Head of caudate nucleus (tissue), 42 donors: Measurements from ENCODE around the gene RELL1.

Experiments
- DNase-seq, 42 donors: peaks; one replicate each; pipeline versions ENCODE4 v3.0.0 to v3.0.0-alpha.2; 2020 to 2021; ENCODE audit warnings: mixed read lengths in 7 of 42
- intact Hi-C: fragments of 100-400 bp; cut with DNase I; formaldehyde crosslinking; loops from one replicate; pipeline ENCODE4 v1.15.0; 2022

RELL1 gene

DNA sequence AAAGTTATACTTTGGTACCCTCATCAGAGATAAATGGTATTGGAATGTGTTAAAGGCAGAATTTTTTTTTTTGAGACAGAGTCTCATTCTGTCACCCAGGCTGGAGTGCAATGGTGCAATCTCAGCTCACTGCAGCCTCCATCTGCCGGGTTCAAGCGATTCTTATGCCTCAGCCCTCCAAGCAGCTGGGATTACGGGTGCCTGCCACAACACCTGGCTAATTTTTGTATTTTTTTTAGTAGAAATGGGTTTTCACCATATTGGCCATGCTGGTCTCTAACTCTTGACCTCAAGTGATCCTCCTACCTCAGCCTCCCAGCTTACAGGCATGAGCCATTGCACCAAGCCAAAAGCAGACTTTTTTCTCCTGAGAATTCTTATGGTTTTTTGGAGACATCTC is 11.4 kb upstream of the RELL1 start:
- intact Hi-C loops: no loop called here
- DNase-seq: peak in 1 of 42 donors; percentile 1

DNA sequence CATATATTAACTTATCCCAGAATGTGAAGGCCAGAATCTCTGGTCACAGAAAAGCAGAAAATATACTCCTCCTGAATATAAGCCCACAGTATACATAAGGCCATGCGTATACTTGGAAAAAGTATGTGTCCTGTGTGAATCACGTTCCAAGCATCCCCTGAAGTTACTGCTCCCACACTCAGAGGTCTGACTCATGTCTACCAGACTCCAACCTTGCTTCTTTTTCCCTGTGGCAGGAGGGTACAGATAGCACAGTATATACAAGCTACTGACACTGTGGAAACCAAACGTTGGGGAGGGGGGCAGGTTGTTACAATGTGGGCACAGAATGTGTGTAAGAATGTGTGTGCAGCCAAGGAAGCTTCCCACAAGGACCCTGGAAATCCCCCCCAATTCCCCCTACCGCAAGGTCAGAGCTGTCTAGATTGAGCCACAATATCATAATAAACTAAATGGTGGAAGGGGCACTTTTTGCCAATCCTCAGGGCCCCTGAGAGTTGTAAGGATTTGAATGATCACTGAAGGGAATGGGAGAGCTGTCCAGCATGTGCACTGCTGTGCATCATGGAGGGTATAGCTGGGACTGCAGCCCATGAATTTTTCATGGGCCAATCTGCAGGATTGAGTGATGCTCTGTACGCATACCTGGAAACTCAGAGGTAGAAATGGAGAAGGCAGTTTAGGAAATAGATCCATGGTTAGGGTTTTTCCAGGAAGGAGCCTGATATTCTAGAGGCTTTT is 7.4 kb upstream of the RELL1 start:
- intact Hi-C loops: no loop called here
- peak in 1 of 42 donors; percentile 13 for DNase-seq

DNA sequence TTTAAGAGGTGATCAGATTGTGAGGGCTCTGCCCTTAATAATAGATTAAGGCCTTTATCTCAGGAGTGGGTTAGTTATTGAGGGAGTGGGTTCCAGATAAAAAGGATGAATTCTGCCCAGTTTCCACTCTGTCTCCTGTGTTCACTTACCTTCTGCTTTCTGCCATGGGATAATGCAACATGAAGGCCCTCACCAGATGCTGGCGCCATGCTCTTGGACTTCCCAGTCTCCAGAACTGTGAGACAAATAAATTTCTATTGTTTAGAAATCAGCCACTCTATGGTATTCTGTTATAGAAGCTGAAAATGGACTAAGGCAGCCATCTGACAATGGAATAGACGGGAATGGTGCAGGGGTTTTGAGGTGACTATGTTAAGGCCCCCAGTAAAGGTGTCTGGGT is 6.9 kb upstream of the RELL1 start:
- peak in 1 of 42 donors; percentile 4 for DNase-seq
- intact Hi-C loops: no loop called here

DNA sequence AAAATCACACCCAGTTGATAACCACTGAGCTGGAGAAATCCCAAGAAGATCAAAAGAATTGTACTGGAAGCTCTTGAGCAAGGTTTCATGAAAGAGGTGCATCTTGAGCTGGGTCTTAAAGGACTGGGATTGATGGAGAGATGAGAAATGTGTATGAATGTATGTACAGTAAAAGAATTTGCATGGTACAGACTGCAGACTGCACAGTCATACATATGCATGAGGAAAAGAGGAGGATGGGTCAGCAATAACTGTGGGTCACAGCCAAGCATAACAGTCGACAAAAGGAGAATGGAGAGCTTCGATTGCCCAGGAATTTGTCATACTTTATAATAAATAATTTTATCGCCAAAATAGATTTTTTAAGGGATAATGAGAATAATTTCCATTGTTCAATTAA is 4.8 kb upstream of the RELL1 start:
- peak in 1 of 42 donors; percentile 23 for DNase-seq
- intact Hi-C loops: no loop called here

DNA sequence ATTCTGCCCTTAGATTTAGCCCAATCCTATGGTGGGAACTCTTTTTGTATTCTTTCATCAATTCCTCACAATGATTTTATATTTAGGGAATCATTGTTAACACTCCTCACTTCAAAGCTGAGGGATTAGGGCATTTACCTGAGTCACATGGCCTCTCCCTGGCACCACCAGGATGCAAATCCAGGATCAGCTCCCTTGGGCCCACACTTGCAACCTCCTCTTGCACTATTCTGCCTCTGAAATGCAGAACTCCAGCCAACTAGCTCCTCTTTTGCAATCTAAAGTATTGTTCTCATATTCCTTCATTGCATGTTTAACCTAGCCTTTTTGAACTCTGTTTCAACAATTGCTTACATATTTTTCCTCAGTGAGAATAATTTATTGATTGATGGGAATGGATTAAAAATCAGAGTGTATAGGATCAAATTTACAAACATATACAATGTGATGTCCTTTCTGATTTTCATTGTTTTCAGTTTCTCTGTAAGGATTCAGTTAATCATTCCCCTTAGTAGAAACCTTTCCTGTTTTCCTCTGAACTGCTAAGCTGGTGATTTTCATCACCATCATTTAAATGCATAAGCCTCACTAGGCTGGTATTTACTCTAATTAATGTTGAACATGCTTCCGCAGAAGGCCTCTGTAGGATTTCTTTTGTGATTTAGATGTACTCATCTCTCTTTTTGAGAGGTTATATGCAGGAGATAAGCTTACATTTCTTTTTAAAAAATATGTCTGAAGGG is 3.3 kb upstream of the RELL1 start:
- DNase-seq: peak in 1 of 42 donors; percentile 5
- intact Hi-C loops: loop anchor here (10.0 kb wide), 1 partner anchor 975 kb away; the partner anchor contains the start of gene KLF3

DNA sequence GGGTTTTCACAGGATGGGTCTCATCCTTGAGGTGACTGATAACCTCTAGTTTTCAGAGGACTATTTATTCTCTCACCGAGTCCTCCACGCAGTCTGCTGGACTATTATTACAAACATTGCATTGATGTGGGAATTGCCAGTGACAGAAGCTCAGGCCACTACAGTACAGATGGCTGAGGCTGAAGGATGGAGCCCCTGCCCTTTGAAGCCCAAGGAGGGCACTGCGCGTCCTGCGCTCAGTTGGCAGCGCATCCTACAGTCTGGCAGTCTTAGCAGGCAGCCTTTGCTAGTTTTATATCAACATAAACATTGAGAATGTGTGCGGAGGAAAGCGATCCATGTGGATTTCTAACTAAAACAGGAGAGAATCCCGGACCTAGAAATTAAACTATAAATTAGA is 1.5 kb upstream of the RELL1 start:
- intact Hi-C loops: loop anchor here (10.0 kb wide), 1 partner anchor 977 kb away; the partner anchor contains the start of gene KLF3
- peak in 1 of 42 donors; percentile 32 for DNase-seq

DNA sequence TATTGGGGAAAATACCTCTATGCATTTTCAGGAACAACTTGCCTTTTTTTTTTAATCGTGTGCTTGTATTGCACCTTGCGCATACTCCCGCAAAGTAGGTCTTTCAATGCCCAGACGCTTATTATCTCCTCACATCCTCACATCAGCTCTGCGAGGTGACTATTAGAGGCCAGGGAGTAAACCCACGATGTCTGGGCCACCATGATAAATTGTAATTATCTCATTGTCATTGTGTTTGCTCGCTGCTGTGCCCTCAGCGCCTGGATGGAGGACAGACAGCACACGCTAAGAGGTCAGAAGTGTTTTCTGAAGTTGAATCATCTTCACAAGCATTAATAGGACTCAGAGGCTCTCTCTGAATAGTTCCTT is 1.0 kb upstream of the RELL1 start:
- DNase-seq: peak in 3 of 42 donors; percentile 19 to 46 (median 34)
- intact Hi-C loops: loop anchor here (10.0 kb wide), 1 partner anchor 978 kb away; the partner anchor contains the start of gene KLF3

DNA sequence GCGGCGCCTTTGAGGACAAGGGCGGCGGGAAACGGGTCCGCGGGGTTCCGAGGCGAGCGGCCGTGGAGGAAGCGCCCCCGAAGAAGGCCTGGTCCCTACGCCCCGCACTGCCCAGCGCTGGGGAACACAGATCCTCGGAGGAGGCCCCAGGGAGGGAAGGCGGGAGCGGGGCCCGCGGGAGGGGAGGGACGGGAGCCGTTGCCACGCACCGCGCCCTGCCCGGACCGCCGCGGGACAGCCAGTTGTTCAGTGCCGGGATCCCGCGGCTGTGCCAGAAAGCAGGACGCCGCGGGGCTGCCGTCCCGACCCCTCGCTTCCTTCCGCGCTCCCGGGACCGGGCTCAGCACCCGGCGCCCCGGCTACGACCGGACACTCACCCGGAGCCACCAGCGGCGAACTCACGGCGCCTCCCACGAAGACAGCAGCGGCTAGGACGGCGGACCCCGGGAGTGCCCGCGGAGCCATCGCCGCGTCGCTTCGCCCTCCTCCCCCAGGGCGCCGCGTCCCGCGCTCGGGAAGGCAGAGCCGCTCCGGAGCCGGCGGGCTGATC is 278 bp downstream of the RELL1 start:
- intact Hi-C loops: loop anchor here (10.0 kb wide), 1 partner anchor 979 kb away; the partner anchor contains the start of gene KLF3
- peak in 35 of 42 donors; percentile 22 to 74 (median 46) for DNase-seq

DNA sequence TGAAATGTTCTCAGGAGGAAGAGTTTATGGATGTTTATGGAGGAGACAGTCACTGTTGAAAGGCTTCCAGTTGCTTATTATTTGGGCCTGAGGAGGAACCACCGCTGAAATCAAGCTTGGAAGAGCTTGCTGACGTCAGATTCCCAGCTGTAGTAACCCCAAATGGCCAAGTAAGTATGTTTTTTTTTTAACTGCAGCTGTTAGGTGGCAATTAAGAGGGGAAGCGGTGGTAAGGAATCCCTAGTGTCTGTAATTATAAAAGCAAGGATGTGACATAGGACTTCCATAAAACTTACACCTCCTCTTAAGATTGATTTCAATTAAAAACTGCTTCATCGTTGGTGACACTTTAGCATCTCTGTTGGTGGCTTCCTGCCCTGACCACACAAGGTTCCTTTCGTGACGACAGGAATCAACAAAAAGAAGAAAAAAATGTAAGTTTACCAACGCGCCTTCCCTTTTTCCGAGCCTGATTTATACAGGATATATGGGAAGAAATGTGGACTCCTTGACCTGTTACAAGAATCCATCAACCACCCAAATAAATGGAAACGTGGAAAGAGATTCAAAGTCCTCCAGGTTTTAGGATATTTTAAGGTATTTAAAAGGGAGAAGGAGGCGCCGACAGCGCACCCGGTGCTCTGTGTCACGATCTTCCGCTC is 884 bp downstream of the RELL1 start:
- DNase-seq: peak in 1 of 42 donors; percentile 2

DNA sequence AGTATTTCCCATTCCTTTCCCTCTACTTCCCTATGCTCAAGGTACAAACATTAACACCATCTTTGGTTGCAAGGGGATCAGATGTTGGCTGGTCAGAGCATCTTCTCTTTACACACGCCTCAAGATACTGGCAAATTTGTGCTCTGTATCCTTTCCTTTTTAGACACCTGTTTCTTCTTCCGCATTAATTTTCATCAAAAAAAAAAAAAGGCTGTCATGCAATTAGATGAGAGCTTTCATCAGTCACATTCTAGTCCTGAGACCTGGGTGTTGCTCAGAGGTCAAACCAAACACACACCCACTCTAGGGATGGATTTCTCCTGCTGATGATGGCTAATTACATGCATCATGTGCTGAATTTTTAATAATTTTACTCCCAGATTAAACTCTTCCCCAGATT is 2.0 kb downstream of the RELL1 start:
- DNase-seq: no peak
- intact Hi-C loops: loop anchor here (10.0 kb wide), 1 partner anchor 981 kb away; the partner anchor contains the start of gene KLF3

More for the DNA sequence above, 884 bp downstream of the RELL1 start:
- intact Hi-C loops: loop anchor here (10.0 kb wide), 1 partner anchor 980 kb away; the partner anchor contains the start of gene KLF3

DNA sequence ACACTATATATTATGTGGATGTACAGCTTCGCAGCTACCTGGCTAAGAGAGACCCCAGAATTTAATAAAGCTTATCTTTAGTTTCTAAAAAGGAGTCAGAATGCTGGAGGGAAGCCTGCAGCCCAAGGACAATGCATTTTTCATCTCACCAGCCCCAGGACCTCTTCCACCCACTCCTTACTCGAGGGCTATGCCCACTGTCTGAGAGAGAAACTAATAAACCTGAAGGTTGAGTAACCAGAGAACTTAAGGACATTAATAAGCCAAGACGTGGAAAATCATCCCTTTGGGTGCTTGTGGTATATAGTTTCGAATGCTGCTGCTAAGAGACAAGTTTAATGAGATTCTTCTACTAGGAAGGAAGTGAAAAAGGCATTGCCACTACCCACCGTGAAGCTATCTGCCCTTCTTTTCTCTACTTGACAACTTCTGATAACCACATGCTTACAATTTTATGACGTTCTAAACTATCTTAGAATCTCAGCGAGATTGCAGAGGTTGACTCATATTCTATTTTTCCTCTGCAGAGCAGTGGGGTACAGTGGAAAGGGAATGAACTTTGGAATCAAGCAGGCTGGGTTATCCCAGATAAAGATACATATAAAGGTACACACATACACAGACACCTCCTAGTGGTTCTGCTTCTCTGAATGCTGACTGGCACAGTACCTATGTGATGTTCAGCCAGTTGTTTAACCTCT is 3.3 kb downstream of the RELL1 start:
- intact Hi-C loops: loop anchor here (10.0 kb wide), 1 partner anchor 982 kb away; the partner anchor contains the start of gene KLF3
- no peak for DNase-seq

DNA sequence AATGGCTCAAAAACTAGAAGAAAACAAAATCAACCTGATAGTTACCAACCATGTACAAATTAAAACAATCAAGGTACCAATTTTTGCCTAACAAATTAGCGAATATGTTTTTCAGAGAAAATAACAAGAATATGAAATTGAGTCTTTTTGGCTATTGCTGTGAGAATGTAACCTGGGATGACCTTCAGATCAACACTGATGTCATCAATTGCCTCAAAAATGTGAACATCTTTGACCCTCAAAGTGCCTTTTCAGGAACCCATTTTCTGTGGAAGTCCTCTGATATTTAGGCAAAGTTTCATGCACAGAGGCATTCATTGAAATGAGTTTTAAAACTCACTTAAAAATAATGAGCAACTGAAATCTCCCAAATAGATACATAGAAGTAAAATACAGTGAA is 6.1 kb downstream of the RELL1 start:
- intact Hi-C loops: loop anchor here (10.0 kb wide), 1 partner anchor 985 kb away; the partner anchor contains the start of gene KLF3

DNA sequence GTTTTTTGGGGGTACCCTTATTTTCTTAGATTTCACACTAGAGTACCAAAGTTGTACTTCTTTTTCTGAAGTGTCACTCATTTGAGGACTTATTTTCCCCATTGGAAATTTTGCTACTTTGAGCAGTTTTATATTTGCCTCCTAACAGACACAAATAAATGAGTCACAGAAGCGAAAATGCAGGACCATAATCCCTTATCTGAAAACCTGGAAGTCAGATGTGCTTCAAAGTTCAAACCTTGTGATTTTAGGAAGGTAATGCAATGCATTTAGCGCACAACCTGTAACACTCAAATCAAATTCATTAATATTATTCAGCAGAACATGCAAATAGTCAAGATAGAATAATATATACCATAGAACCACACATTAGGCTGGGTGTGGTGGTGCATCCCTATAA is 6.9 kb downstream of the RELL1 start:
- intact Hi-C loops: no loop called here
- DNase-seq: no peak

More for the DNA sequence above, 6.1 kb downstream of the RELL1 start:
- no peak for DNase-seq

DNA sequence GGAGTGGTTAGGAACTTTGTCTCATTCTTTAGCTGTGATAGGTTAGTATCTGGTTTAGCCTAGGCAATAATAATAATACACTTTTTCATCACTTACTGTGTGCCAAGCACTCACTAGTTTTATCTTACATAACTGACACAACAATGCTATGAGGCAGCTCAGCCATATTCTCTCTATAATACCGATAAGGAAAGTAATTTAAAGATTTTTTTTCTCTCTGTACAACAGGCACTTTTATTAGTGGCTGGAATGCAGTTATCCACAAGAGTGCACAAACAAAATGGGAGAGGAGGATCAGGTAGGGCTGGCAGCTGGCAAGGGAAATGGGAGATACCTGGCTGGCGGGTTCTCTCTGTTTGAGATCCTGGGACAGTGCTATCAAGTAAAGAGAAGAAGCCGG is 7.6 kb downstream of the RELL1 start:
- no peak for DNase-seq
- intact Hi-C loops: no loop called here

DNA sequence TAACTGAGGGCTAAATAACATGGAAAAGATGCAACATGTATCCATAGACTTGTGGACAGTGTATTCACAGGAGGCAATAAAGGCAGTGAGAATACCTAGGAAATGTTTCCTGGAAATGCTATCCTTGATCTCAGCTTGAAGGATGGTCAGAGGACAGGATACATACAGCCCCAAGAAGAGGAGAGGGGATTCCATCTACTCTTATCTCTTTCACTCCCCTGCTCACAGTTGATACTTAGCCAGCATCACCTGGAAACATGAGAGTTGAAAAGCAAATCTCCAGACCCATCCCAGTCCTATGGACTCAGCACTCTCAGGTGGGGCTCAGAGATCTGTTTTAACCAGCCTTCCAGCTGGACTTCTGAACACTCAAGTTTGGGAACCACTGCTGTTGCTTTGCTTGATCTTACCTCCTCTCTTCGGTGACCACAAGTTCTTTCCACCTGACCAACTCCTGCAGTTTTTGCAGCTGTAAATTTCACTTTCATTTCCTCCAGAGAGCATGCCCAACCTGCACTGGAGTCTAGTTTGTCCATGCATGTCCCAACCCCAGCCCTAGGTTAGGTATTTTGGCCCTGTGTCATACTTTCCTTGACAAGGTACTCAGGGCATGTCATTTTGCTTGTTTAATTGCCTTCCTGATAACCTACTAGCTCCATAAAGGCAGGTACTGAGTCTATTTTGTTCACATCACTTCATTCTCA is 10.4 kb downstream of the RELL1 start:
- intact Hi-C loops: no loop called here
- DNase-seq: no peak

DNA sequence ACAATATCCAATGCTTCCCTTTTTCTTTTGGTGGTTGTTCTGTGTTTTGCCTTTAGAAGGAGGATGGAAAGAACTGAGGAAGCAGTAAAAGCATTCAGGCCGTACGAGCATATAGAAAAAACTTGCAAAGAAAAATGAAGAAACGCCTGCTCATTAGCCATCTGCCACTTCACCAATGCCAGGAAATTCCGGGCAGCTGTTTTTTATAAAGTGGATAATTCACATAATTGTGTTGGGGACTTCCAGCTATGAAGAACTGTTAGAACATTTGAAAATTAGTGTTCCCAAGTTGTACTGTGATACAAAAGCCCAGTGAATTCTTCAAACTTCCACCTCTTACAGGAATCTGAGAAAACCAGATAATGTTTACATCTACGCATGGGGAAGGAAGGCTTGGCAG is 11.7 kb downstream of the RELL1 start:
- intact Hi-C loops: no loop called here
- peak in 1 of 42 donors; percentile 2 for DNase-seq

DNA sequence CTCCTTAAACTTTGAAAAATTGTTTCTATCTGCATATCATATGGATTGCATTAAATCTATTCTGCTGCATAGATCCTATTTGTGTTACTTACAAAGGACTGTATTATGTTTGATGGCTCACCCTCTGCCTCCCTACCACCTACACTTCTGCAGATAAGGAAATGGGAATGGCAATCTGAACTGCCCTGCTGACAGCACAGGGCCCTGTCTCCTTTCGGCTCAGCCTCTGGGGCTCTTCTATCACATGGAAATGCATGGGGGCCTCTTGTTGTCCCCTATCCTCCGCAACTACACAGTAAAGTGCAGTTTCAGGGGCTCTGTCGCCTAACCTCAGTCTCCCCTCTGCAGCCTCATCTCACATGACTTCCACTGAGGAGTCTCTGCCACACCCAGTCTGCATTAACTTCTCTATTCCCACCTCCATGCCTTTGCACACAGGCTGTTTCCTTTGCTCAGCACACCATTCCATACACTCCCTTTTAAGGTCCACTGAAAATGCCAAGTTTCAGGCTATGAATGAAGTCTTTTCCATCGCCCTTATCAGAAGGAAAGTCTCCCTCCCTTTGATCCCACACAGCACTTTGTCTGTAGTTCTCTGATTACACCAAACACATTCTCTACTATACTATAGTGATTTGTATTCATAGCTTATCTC is 12.5 kb downstream of the RELL1 start:
- no peak for DNase-seq
- intact Hi-C loops: no loop called here
